Hematopoietic multipotent progenitor cell (in vitro differentiated cells): ENCODE data around the gene ALDH2. TPM values are rescaled to one million over a fixed set of nuclear protein-coding genes. Genes with fewer than 3 reads are reported as not detected.
A peak's percentile ranks its signal among the peaks of the same experiment; 100 is the strongest.
"Not testable (repeated sequence)": the region's sequence is repeated elsewhere in the genome, so short reads cannot be mapped to it uniquely, and the experiment has no call there.

Source experiments
- DNase-seq, 3 donors: peaks; one replicate each; pipeline ENCODE4 v3.0.0-alpha.2; 2011 to 2015; ENCODE audit warnings: low read depth in 2 of 3, low spot score in 2 of 3
- total RNA-seq: library from RNA; depleted of rRNA; stranded (reverse); fragments of >200 nt; gene quantifications from one replicate; pipeline ENCODE4 v1.2.3, GENCODE V29; 2012

Gene ALDH2
- total RNA-seq: 35.3 TPM

- DNase-seq: peak in 2 of 3 donors; percentile 63 to 71
These were observed at the start of gene ALDH2 for GRCh38 chr12:111766608-111767361. Gene ALDH2, plus strand, starts transcription at chr12:111766933. Its CDS starts 50 bp downstream, at chr12:111766983.

GRCh38 chr12:111719316-111719715 is 47.4 kb upstream of the ALDH2 start:
- not testable (repeated sequence) for DNase-seq

GRCh38 chr12:111720457-111720856 is 46.3 kb upstream of the ALDH2 start:
- no peak for DNase-seq

- DNase-seq: not testable (repeated sequence)
These were observed 42.9 kb upstream of the ALDH2 start for GRCh38 chr12:111723646-111724360.

GRCh38 chr12:111728795-111729194 is 37.9 kb upstream of the ALDH2 start:
- DNase-seq: no peak

- DNase-seq: no peak
These were observed 36.3 kb upstream of the ALDH2 start for GRCh38 chr12:111730420-111730819.

GRCh38 chr12:111732786-111733185 is 33.9 kb upstream of the ALDH2 start:
- no peak for DNase-seq

- no peak for DNase-seq
These were observed 33.3 kb upstream of the ALDH2 start for GRCh38 chr12:111733340-111733915.

GRCh38 chr12:111739524-111739923 is 27.2 kb upstream of the ALDH2 start:
- DNase-seq: not testable (repeated sequence)

GRCh38 chr12:111741235-111741812 is 25.4 kb upstream of the ALDH2 start:
- peak in 1 of 3 donors; percentile 69 for DNase-seq

- DNase-seq: no peak
These were observed 21.5 kb upstream of the ALDH2 start for GRCh38 chr12:111745211-111745610.

- DNase-seq: no peak
These were observed 19.4 kb upstream of the ALDH2 start for GRCh38 chr12:111747333-111747732.

GRCh38 chr12:111748151-111748672 is 18.5 kb upstream of the ALDH2 start:
- no peak for DNase-seq

- DNase-seq: no peak
These were observed 17.9 kb upstream of the ALDH2 start for GRCh38 chr12:111748867-111749266.

- DNase-seq: no peak
These were observed 17.3 kb upstream of the ALDH2 start for GRCh38 chr12:111749391-111749790.

GRCh38 chr12:111753144-111753881 is 13.4 kb upstream of the ALDH2 start:
- no peak for DNase-seq

- no peak for DNase-seq
These were observed 12.1 kb upstream of the ALDH2 start for GRCh38 chr12:111754671-111755070.

- no peak for DNase-seq
These were observed 10.5 kb upstream of the ALDH2 start for GRCh38 chr12:111756196-111756595.

- DNase-seq: no peak
These were observed 10.1 kb upstream of the ALDH2 start for GRCh38 chr12:111756681-111757080.

GRCh38 chr12:111757361-111758119 is 9.2 kb upstream of the ALDH2 start:
- DNase-seq: peak in 2 of 3 donors; percentile 85 to 94
